GM12801 (cell line): ENCODE measurements around the gene GAS2.

Experiments used
- TF ChIP-seq, protein P1 (sequence below): IDR thresholded peaks from one replicate; pipeline ENCODE4 v1.5.1; 2011; ENCODE audit warnings: control low read depth; ENCODE audit not compliant: insufficient read length; ENCODE audit errors: extremely low read depth

GAS2 gene

DNA sequence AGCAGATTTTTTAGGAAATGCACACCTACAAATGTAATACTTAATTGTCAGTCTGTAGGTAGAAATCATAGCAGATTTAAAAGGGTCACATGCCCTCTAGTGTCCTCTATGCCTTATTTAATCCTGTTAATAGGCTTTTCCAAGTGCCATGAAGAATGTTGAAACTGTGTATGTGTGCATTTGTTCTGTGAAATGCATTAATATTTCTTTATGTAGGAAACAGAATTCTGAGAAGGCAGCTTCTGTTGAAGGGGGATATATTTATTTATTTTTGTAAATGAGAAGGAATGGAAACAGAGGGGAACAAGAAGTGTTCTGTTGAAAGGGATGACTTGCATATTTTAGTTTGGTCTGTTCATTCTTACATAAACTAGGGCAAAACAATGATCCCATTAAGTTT, 112.2 kb downstream of the GAS2 start:
- TF ChIP-seq, protein P1, sequence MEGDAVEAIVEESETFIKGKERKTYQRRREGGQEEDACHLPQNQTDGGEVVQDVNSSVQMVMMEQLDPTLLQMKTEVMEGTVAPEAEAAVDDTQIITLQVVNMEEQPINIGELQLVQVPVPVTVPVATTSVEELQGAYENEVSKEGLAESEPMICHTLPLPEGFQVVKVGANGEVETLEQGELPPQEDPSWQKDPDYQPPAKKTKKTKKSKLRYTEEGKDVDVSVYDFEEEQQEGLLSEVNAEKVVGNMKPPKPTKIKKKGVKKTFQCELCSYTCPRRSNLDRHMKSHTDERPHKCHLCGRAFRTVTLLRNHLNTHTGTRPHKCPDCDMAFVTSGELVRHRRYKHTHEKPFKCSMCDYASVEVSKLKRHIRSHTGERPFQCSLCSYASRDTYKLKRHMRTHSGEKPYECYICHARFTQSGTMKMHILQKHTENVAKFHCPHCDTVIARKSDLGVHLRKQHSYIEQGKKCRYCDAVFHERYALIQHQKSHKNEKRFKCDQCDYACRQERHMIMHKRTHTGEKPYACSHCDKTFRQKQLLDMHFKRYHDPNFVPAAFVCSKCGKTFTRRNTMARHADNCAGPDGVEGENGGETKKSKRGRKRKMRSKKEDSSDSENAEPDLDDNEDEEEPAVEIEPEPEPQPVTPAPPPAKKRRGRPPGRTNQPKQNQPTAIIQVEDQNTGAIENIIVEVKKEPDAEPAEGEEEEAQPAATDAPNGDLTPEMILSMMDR, result no peak

DNA sequence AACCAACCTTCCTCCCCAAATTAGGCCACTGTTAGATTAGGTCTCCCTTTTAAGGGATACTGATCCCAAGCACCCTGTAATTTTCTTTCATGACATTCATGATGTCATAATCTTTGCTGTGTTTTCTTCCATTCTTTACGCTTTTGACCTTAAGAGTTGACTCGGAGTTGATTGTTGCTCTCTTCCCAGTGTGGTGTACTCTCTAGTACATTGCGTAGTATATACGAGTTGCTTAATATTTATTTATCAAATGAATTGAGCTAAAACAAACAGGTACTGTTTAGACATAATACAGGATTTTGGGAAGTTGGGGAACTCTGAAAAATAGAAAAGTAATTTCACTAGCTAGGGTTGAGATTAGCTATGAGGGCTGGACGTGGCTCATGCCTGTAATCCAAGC, 113.4 kb downstream of the GAS2 start:
- TF ChIP-seq, protein P1, result no peak

DNA sequence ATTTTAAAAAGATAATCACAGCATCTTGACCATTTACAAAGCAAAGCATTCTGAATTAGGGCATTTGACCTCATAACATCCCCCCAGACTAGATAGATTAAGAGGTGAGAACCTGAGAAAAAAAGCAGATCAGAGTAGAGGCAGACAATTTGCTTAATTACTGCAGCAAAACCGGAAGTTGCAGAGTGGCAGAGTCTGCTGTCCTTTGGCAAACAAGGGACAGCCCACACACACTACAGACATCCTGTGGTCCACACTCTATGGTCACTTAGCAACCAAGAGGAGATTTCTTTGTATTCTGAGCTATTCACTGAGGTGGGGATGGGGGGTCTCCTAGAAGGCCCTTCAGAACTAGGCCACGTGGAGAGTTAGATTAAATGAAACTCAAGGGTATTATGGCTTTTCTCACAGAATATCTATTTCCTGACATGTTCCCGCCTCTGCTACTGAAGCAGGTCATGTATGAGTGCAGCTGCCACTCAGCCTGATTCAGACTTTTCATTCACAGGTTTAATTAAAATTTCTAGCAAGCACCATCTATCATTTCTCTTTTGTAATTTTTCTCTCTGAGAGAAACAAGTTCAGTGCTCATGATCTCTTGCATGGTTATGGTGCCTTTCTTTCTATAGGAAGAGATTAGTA, 114.7 kb downstream of the GAS2 start:
- TF ChIP-seq, protein P1, result no peak

DNA sequence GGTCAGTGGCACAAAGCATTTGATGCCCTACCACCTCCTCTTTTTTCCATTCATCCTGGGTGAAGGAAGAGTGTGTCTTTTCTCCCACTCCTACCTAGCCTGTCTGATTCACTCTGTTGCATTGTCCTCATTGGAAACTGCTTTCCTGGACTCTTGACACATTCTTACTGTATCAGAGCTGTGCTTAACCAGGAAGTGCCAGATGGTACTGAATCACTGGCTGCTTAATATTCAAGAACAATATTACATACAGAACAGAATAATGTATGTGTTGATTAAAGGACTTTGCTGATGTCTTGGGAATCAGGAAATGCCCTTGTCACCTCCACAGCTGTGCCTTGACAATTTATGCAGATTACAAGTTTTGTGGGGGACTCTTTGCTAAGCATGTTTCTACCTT, 118.8 kb downstream of the GAS2 start:
- TF ChIP-seq, protein P1, result no peak

DNA sequence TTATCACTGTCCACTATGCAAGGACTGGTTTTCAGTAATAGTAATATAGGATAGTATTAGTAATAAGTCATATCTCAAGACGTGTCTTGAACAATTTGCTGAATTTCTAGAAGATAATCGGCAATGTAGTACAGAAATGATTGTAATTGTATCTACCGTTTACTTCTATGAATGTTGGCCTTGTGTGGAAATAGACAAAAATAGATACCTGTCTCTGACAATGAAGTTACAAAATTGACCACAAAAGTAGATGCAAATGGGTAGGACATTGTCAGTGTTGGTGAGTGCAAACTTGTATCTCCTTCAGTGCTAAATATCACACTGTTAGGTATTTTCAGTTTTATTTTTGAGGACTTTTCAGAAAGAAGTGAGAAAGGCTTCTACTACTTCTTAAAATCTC, 120.1 kb downstream of the GAS2 start:
- TF ChIP-seq, protein P1, result no peak

DNA sequence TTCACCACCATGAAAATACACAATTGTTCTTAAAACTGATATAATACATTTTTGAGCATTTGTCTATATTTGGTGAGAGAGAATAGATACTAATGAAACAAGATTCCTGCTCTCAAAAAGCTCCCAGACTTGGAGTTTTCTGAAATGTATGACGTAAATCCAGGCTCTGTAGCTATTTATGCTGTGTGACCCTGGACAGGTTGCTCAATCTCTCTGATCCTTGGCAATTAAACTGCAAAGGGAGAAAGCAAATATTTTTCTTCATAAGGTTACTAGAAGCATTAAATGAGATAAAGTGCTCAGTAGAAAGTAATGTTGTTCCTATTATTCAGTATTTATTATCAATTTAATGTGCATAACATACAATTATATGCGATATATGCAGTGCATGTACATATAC, 120.6 kb downstream of the GAS2 start:
- TF ChIP-seq, protein P1, result no peak

DNA sequence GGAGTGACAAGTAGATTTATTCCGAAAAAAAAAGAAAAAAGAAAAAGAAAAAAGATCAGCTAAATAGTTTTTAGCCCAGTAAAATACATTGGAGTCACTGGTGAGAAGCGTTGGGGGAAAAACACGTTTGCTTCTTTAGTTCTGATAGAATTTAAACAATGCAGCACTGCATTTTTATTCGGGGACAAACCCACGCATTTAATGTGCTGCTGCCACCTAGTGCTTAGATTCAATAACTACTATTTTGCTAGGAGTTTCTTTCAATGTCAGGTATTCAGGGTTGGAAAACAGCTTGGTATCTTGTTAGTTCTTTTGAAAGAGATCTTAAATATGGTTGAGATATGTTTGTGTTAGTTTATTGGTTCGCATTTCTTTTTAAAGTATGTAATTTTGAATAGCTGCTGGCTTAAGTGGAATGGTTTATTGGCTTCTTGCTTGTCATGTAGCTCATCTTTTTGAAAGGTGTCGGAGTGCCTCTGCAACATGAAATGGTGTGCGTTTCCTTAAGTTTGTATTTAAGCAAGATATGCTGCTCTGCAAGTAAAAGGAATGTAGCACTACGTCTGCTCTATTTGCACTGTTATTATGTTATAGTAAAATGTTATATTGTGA, 121.2 kb downstream of the GAS2 start:
- TF ChIP-seq, protein P1, result no peak
